ENCODE measurements around the gene AMDHD2.
A peak's percentile ranks its signal among the peaks of the same experiment; 100 is the strongest.

AMDHD2 gene

DNA sequence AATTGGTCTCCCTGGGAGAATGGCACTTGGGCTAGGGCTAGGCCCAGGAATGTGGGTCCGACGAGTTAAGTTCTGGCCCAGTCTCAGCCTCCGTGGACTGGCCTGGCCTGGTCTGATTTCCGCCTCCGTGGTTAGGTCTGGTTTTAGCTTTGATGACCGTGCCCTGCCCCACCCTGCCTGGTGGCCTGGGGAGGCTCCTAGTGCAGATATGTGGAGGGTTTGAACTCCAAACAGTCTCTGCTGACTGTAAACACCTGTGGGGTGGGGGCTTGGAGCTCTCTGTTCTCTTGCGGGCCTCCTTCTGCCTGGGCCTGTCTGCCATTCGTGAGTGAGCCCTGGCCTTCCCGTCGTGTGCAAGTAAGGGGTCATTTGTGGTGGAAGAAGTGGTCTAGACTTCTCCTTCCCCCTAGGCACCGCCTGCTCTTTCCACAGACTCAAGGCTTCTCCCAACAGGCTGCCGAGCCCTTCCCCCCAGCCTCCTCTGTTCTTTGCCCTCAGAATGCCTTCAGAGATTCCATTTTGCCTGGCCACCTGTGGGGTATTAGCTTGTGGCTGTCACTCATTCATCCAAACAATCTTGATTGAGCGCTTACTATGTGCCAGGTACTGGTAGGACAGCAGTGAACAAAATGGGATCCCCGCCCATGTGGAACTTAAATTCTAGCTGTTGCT is 4.9 kb upstream of the AMDHD2 start:
- TF ChIP-seq, protein P1, sequence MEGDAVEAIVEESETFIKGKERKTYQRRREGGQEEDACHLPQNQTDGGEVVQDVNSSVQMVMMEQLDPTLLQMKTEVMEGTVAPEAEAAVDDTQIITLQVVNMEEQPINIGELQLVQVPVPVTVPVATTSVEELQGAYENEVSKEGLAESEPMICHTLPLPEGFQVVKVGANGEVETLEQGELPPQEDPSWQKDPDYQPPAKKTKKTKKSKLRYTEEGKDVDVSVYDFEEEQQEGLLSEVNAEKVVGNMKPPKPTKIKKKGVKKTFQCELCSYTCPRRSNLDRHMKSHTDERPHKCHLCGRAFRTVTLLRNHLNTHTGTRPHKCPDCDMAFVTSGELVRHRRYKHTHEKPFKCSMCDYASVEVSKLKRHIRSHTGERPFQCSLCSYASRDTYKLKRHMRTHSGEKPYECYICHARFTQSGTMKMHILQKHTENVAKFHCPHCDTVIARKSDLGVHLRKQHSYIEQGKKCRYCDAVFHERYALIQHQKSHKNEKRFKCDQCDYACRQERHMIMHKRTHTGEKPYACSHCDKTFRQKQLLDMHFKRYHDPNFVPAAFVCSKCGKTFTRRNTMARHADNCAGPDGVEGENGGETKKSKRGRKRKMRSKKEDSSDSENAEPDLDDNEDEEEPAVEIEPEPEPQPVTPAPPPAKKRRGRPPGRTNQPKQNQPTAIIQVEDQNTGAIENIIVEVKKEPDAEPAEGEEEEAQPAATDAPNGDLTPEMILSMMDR (IDR thresholded peaks at IDR 0.05) = no peak
- TF ChIP-seq ZFX (IDR thresholded peaks at IDR 0.05; ENCODE audit: borderline replicate concordance) = no peak
- peak overlapping the region; percentile 92 for H3K27ac ChIP-seq

DNA sequence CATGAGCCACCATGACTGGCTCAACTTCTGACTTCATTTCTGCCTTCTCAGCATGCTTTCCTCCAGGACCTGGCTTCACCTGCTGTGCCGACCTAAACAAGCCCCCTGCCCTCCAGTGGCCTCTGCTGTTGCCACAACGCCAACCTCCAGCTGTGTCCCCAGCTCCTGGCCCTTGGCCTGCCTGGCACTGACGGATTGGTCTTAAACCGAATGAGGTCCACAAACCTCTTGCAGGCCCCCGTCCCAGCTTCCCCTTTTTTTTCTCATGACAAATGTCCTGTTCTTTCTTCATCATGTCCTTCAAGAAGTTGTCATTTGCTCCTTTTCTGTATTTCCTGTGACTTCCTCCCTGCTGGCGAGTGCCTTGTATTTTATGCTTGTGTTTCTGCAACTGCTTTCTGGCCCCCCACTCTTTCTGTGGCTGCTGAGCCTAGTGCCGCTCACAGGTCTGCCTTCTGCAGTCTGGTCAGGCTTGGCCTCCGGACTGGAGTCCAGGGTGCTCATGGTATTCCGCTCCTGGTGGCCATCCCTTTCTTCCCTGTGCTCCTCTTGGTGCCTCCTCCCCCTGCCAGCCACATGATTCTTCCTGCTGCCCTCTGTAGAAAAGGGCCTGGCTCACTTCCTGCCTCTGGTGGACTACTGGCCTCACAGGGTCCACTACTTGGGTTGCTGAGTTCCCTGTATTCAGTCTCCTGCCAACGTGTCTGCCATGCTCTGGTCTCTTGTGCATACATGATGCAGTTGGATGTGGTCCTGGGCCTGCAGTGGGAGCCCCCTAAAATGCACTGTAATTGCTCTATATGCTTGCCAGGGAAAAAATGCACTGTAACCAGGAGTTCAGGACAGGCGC is 3.6 kb upstream of the AMDHD2 start:
- H3K27ac ChIP-seq = peak overlapping the region; percentile 92

DNA sequence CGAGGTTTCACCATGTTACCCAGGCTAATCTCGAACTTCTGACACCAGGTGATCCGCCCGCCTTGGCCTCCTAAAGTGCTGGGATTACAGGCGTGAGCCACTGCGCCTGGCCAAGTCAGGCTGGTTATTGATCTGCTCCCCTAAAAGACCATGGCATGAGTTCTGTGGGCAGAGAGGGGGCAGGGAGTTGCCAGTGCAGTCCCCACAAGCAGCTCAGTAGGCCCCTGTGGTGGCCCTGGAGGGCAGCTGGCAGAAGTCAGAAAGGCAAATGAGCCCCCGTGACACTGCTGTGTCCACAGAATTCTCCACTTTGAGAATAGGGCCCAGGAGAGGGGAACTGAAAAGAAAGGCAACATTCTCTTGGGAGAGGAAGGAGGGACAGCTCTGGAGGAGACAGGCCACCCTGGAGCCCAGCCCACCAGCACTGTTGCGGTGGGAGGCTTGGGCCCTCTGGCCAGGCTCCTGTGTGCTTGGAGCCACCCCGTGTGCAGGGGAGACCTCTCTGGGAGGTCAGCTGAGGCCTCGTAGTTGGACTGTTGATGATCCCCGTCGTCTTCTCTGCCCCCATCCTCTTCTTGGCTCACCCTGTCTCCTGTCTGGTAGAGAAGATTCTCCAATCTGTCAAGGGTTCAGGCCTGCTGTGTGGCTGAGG is 2.1 kb upstream of the AMDHD2 start:
- TF ChIP-seq ZFX (IDR thresholded peaks at IDR 0.05; ENCODE audit: borderline replicate concordance) = no peak
- TF ChIP-seq, protein P1 (IDR thresholded peaks at IDR 0.05) = no peak
- H3K27ac ChIP-seq = peak overlapping the region; percentile 92

More for the DNA sequence above, 3.6 kb upstream of the AMDHD2 start:
- no peak for TF ChIP-seq ZFX (IDR thresholded peaks at IDR 0.05; ENCODE audit: borderline replicate concordance)
- TF ChIP-seq, protein P1 (IDR thresholded peaks at IDR 0.05) = no peak

DNA sequence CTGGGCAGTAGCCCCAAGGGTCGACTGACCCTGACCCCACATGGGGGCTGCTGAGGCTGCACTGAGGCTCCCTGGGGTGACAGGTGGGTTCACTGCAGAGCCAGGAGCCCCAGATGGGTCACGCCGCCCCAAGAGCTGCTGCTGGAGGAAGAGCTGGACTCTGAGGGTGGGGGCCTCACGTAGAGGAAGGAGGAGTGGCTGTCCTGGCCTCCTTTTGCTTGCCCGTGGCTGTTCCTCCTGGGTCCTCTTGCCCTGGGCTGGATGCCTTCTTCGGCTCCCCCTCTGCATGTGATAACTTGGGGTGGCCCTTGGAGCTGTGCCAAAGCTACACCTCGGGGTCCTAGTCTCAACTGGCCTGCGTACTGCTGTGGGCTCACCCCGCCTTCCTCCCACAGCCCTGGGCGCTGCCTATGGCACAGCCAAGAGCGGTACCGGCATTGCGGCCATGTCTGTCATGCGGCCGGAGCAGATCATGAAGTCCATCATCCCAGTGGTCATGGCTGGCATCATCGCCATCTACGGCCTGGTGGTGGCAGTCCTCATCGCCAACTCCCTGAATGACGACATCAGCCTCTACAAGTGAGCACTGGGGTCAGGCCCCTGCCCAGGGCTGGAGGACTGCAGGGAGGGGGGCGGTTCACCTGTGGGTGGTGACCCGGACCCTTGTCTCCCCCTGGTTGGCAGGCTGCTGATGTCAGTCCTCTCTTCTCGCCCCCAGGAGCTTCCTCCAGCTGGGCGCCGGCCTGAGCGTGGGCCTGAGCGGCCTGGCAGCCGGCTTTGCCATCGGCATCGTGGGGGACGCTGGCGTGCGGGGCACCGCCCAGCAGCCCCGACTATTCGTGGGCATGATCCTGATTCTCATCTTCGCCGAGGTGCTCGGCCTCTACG is 1.1 kb upstream of the AMDHD2 start:
- H3K27ac ChIP-seq = peak overlapping the region; percentile 92

DNA sequence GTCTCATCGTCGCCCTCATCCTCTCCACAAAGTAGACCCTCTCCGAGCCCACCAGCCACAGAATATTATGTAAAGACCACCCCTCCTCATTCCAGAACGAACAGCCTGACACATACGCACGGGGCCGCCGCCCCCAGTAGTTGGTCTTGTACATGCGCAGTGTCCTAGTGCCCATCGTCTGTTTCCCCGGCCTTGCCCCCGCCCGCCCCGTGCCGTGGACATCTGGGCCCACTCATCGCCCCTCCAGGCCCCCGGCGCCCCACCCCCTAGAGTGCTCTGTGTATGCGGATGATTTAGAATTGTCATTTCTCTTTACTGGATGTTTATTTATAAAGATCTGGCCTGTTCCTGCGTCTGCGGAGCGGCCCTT is 475 bp upstream of the AMDHD2 start:
- peak overlapping the region; percentile 92 for H3K27ac ChIP-seq
- TF ChIP-seq, protein P1 (IDR thresholded peaks at IDR 0.05) = no peak
- no peak for TF ChIP-seq ZFX (IDR thresholded peaks at IDR 0.05; ENCODE audit: borderline replicate concordance)

More for the DNA sequence above, 1.1 kb upstream of the AMDHD2 start:
- TF ChIP-seq ZFX (IDR thresholded peaks at IDR 0.05; ENCODE audit: borderline replicate concordance) = no peak
- TF ChIP-seq, protein P1 (IDR thresholded peaks at IDR 0.05) = no peak

DNA sequence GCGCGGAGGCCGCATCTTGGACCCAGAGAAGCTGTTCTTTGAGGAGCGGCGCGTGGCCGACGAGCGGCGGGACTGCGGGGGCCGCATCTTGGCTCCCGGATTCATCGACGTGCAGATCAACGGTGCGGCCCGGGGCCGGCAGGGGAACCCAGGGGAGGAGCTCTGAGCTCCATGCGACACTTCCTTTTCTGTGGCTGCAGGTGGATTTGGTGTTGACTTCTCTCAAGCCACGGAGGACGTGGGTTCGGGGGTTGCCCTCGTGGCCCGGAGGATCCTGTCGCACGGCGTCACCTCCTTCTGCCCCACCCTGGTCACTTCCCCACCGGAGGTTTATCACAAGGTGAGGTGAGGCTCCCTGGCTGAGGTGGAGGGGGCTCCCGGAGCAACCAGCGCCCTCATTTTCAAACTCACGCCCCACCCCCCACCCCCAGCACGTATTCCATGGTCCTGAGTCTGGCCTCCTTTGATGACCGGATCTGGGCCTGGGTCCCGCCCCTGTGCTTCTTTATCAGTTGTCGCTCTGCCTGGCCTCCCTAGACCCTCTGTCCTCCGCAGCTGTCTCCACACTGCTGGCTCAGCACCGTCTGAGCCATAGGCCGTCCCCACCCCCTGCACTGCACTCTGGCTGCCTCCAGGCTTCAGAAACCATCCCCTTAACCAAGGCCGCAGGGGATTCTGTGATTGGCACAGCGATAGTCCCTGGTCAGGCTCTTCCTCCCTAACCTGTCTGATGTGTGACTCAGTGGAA is 787 bp downstream of the AMDHD2 start:
- peak overlapping the region; percentile 92 for H3K27ac ChIP-seq
- TF ChIP-seq ZFX (IDR thresholded peaks at IDR 0.05; ENCODE audit: borderline replicate concordance) = no peak
- TF ChIP-seq, protein P1 (IDR thresholded peaks at IDR 0.05) = no peak
